PC-9 (cell line): ENCODE results near the gene SLC4A4. TPM values are rescaled to one million over a fixed set of nuclear protein-coding genes. Genes with fewer than 3 reads are reported as not detected.

Source experiments
- BruUV-seq: library from RNA; stranded (reverse); fragments of 400-500 nt; replicated peaks from 2 replicates; lab custom pipeline; 2021; lab: Mats Ljungman, UMichigan
- CTCF ChIA-PET: fragments of 300-600 bp; sonication (Branson Sonifier 250); formaldehyde crosslinking; loops from one replicate; lab custom pipeline; 2022; ENCODE audit warnings: antibody characterized with exemption; lab: Charles Lee
- POLR2A ChIA-PET: fragments of 300-600 bp; sonication (Branson Sonifier 250); formaldehyde crosslinking; loops from one replicate; lab custom pipeline; 2022; ENCODE audit warnings: antibody characterized with exemption; ENCODE audit not compliant: unreplicated experiment; lab: Charles Lee
- DNase-seq, 2 experiments: peaks; one replicate each; pipeline versions ENCODE4 v3.0.0 to v3.0.0-alpha.2; 2015 to 2022; ENCODE audit warnings: mixed read lengths in 1 of 2
- H2AFZ ChIP-seq: fragments of 200-600 bp; sonication (generic); 2 replicates; pipeline ENCODE4 v1.8.1; 2017; ENCODE audit warnings: antibody characterized with exemption
- H3F3A ChIP-seq: fragments of 200-600 bp; sonication (generic); 2 replicates; pipeline ENCODE4 v1.8.1; 2017; ENCODE audit warnings: antibody characterized with exemption, mild to moderate bottlenecking, low read depth; ENCODE audit not compliant: insufficient read depth
- H3K27ac ChIP-seq: fragments of 200-600 bp; sonication (generic); 2 replicates; pipeline ENCODE4 v1.6.1; 2016; ENCODE audit warnings: mixed run types
- H3K27me3 ChIP-seq: fragments of 200-600 bp; sonication (generic); 2 replicates; pipeline ENCODE4 v1.6.1; 2016; ENCODE audit warnings: low read depth, mixed run types; ENCODE audit not compliant: insufficient read depth
- H3K36me3 ChIP-seq: fragments of 200-600 bp; sonication (generic); 2 replicates; pipeline ENCODE4 v1.6.1; 2016; ENCODE audit warnings: low read depth, mixed run types
- H3K4me1 ChIP-seq: fragments of 200-600 bp; sonication (generic); replicated peaks from 2 replicates; pipeline ENCODE4 v1.6.1; 2016; ENCODE audit warnings: mixed run types; ENCODE audit not compliant: insufficient read depth
- H3K4me2 ChIP-seq: fragments of 200-600 bp; sonication (generic); 2 replicates; pipeline ENCODE4 v1.6.1; 2017; ENCODE audit warnings: mixed run types
- H3K4me3 ChIP-seq: fragments of 200-600 bp; sonication (generic); 2 replicates; pipeline ENCODE4 v1.6.1; 2016; ENCODE audit warnings: mixed run types
- H3K79me2 ChIP-seq: fragments of 200-600 bp; sonication (generic); 2 replicates; pipeline ENCODE4 v1.6.1; 2017; ENCODE audit warnings: low read depth, mixed run types
- H3K9me2 ChIP-seq: fragments of 200-600 bp; sonication (generic); 2 replicates; pipeline ENCODE4 v1.8.1; 2017; ENCODE audit warnings: mild to moderate bottlenecking; ENCODE audit not compliant: insufficient read depth
- H3K9me3 ChIP-seq: fragments of 200-600 bp; sonication (generic); 2 replicates; pipeline ENCODE4 v1.8.1; 2016; ENCODE audit warnings: low read depth; ENCODE audit not compliant: insufficient read depth
- H4K20me1 ChIP-seq: fragments of 200-600 bp; sonication (generic); 2 replicates; pipeline ENCODE4 v1.8.1; 2017; ENCODE audit not compliant: insufficient read depth
- CTCF ChIP-seq: fragments of 200-600 bp; sonication (generic); conservative IDR thresholded peaks from 2 replicates; pipeline ENCODE4 v1.6.1; 2017; ENCODE audit warnings: mixed run types, antibody characterized with exemption, mild to moderate bottlenecking, moderate library complexity
- EZH2 ChIP-seq: fragments of 200-600 bp; sonication (generic); IDR thresholded peaks from 2 replicates; pipeline ENCODE4 v1.8.0; 2017; ENCODE audit warnings: antibody characterized with exemption, low read depth
- intact Hi-C: fragments of 100-400 bp; cut with micrococcal nuclease; formaldehyde crosslinking; loops from one replicate; pipeline ENCODE4 v1.10.0; 2022; ENCODE audit not compliant: unreplicated experiment
- total RNA-seq: library from RNA; stranded (reverse); gene quantifications from 2 replicates; pipeline ENCODE4 v1.2.3, GENCODE V29; 2021

The SLC4A4 gene
- total RNA-seq, 1 experiment from 2014 or later: 0.44 TPM

- BruUV-seq: no TSS peak
- TF ChIP-seq CTCF (no peak), EZH2 (no peak)
Observed at GRCh38 chr4:71441186-71442169, 102.7 kb downstream of the SLC4A4 start.

GRCh38 chr4:71442336-71442735, 103.5 kb downstream of the SLC4A4 start:
- TF ChIP-seq CTCF: no peak
- TF ChIP-seq EZH2: no peak
- Histone ChIP-seq H3K9me3 (no peaks in the 10 kb centered on the region), H3K27ac (no peak overlapping the region), H3F3A (no peaks in the 10 kb centered on the region), H3K9me2 (no peaks in the 10 kb centered on the region), H3K4me1 (no peaks in the 10 kb centered on the region), H3K79me2 (no peaks in the 10 kb centered on the region), H3K4me2 (no peak overlapping the region), H3K27me3 (no peaks in the 10 kb centered on the region), H3K36me3 (no peaks in the 10 kb centered on the region), H2AFZ (no peak overlapping the region), H4K20me1 (no peaks in the 10 kb centered on the region), H3K4me3 (no peak overlapping the region)
- BruUV-seq: no TSS peak
- intact Hi-C loops: no loop called here
- no peak for DNase-seq
- POLR2A ChIA-PET: no interaction called here
- CTCF ChIA-PET: no interaction called here

More at GRCh38 chr4:71441186-71442169, 102.7 kb downstream of the SLC4A4 start:
- Histone ChIP-seq H3K4me3 (no peak overlapping the region), H3K9me3 (no peaks in the 10 kb centered on the region), H3K4me1 (no peaks in the 10 kb centered on the region), H4K20me1 (no peaks in the 10 kb centered on the region), H3K4me2 (no peak overlapping the region), H3F3A (no peaks in the 10 kb centered on the region), H3K36me3 (no peaks in the 10 kb centered on the region), H3K9me2 (no peaks in the 10 kb centered on the region), H3K27me3 (no peaks in the 10 kb centered on the region), H3K27ac (no peak overlapping the region), H3K79me2 (no peaks in the 10 kb centered on the region), H2AFZ (no peak overlapping the region)
- ChIA-PET CTCF (interaction anchor here (0.5 kb wide), 1 partner anchor 110 kb away, joined by 3 read pairs; no protein-coding TSS in a partner anchor), POLR2A (interaction anchor here (0.7 kb wide), 1 partner anchor 144 kb away, joined by 3 read pairs; no protein-coding TSS in a partner anchor)
- intact Hi-C loops: no loop called here
- DNase-seq: no peak

- no peaks in the 10 kb centered on the region for H3K4me1 ChIP-seq
- H3K79me2 ChIP-seq: no peaks in the 10 kb centered on the region
- TF ChIP-seq CTCF (no peak), EZH2 (no peak)
- H3K9me2 ChIP-seq: no peaks in the 10 kb centered on the region
- H4K20me1 ChIP-seq: no peaks in the 10 kb centered on the region
- no peaks in the 10 kb centered on the region for H3K36me3 ChIP-seq
- no TSS peak for BruUV-seq
- intact Hi-C loops: no loop called here
- no peak overlapping the region for H3K4me2 ChIP-seq
- POLR2A ChIA-PET: no interaction called here
- H3K27me3 ChIP-seq: no peaks in the 10 kb centered on the region
- H3K4me3 ChIP-seq: no peak overlapping the region
- no peak overlapping the region for H3K27ac ChIP-seq
- H3F3A ChIP-seq: no peaks in the 10 kb centered on the region
- CTCF ChIA-PET: no interaction called here
- H3K9me3 ChIP-seq: no peaks in the 10 kb centered on the region
- no peak for DNase-seq
- no peak overlapping the region for H2AFZ ChIP-seq
Observed at GRCh38 chr4:71444395-71444794, 105.6 kb downstream of the SLC4A4 start.
